Activated CD4-positive, alpha-beta T cell treated with anti-CD3 and anti-CD28 coated beads for 36 hours (primary cell): ENCODE results near the gene HOMEZ. TPM values are rescaled to one million over a fixed set of nuclear protein-coding genes. Genes with fewer than 3 reads are reported as not detected.
A peak's percentile ranks its signal among the peaks of the same experiment; 100 is the strongest.

Experiments used
- ATAC-seq: fragments of 200-7000 bp; cut with Tn5 transposase; one replicate; pipeline ENCODE4 v1.10.0; 2021; ENCODE audit warnings: mild to moderate bottlenecking, moderate library complexity
- CTCF ChIA-PET: fragments of 350-600 bp; sonication (Branson Sonifier 250); formaldehyde crosslinking; loops from one replicate; lab custom pipeline; 2021; ENCODE audit warnings: antibody characterized with exemption; lab: Charles Lee
- POLR2A ChIA-PET: fragments of 350-600 bp; sonication (Branson Sonifier 250); formaldehyde crosslinking; loops from one replicate; lab custom pipeline; 2021; ENCODE audit warnings: antibody characterized with exemption, inconsistent platforms; lab: Charles Lee
- DNase-seq: peaks from one replicate; pipeline ENCODE4 v3.0.0-alpha.2; 2020
- H3K27ac Mint-ChIP-seq: one replicate; pipeline ENCODE4 v1.8.0; 2021; ENCODE audit warnings: mixed read lengths
- H3K27me3 Mint-ChIP-seq: one replicate; pipeline ENCODE4 v1.8.0; 2021; ENCODE audit warnings: mixed read lengths
- H3K36me3 Mint-ChIP-seq: one replicate; pipeline ENCODE4 v1.8.0; 2021; ENCODE audit warnings: low read depth, mixed read lengths
- H3K4me1 Mint-ChIP-seq: one replicate; pipeline ENCODE4 v1.8.0; 2021; ENCODE audit warnings: mixed read lengths
- H3K4me3 Mint-ChIP-seq: one replicate; pipeline ENCODE4 v1.8.0; 2021; ENCODE audit warnings: mild to moderate bottlenecking, moderate library complexity, mixed read lengths
- H3K9me3 Mint-ChIP-seq: one replicate; pipeline ENCODE4 v1.8.0; 2021; ENCODE audit warnings: low read depth, mixed read lengths
- intact Hi-C, 2 experiments: fragments of 100-400 bp; cut with DNase I in 1 of 2; cut with micrococcal nuclease in 1 of 2; formaldehyde crosslinking; loops; one replicate each; pipeline versions ENCODE4 v1.14.2 to v1.15.1; 2022 to 2024; cut with DNase I, micrococcal nuclease
- total RNA-seq, 2 experiments: library from RNA; stranded (reverse); gene quantifications; one replicate each; pipeline ENCODE4 v1.2.3, GENCODE V29; 2021

HOMEZ gene
- total RNA-seq, 2 experiments from 2014 or later: 13.7 to 17.5 TPM

DNA sequence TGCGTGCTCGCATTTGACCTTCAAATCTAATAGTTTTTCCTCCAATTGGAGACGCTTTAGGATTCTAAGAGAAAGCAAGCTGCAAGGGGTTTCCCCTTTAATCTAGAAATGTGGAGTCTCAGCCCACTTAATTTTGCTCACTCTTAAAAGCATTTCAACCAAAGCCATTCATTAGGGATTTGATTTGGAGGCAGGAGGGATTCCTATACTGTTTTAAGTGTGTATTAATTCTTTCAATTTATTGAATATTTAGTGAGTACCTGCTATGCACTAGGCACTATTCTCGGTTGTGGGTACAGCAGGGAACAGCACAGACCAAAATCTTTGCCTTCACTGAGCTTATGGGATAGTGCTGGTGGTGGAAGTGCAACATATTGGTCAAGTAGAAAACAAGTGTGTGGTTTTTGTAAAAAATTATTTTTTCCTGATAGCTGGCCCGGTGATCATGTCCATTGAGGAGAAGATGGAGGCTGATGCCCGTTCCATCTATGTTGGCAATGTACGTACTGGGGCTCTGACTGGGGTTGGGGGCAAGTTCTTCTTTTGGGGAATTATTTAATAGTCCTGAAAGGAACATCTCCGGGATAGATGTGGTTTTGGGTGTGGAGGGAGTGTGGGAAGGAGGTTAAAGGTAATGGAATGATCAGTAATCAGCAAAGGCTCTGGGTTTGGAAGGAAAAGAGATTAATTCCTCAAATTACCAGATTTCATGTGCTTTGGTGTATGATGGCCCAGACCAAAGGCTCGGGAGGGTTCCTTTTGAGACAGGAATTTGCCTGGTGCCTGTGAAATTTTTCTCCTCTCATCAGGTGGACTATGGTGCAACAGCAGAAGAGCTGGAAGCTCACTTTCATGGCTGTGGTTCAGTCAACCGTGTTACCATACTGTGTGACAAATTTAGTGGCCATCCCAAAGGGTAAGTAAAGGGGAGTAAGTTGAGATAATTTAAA is 36.9 kb upstream of the HOMEZ start:
- CTCF ChIA-PET: interaction anchor here (0.8 to 11.6 kb wide), 15 partner anchors 9 to 254 kb away, joined by 3 to 173 read pairs (median 5); partner anchors contain the start of genes HOMEZ and PPP1R3E
- no peak for DNase-seq
- intact Hi-C loops: loop anchor here (1.0 to 5.0 kb wide), 4 partner anchors 37 to 1119 kb away; partner anchors contain the start of genes HOMEZ (in 1 of the 2), SDR39U1 (in 1 of the 2) and THTPA (in 1 of the 2)
- ATAC-seq: no peak
- Mint-ChIP-seq H3K27me3 (no peaks in the 10 kb centered on the region), H3K4me3 (peak overlapping the region; percentile 93), H3K36me3 (peaks cover 34% of the 10 kb centered on the region), H3K9me3 (no peaks in the 10 kb centered on the region), H3K27ac (peak overlapping the region; percentile 94), H3K4me1 (peaks cover 25% of the 10 kb centered on the region)
- POLR2A ChIA-PET: interaction anchor here (0.6 to 4.7 kb wide), 7 partner anchors 20 to 588 kb away, joined by 3 to 93 read pairs (median 6); partner anchors contain the start of genes ACIN1, C14orf119, HOMEZ and PPP1R3E

DNA sequence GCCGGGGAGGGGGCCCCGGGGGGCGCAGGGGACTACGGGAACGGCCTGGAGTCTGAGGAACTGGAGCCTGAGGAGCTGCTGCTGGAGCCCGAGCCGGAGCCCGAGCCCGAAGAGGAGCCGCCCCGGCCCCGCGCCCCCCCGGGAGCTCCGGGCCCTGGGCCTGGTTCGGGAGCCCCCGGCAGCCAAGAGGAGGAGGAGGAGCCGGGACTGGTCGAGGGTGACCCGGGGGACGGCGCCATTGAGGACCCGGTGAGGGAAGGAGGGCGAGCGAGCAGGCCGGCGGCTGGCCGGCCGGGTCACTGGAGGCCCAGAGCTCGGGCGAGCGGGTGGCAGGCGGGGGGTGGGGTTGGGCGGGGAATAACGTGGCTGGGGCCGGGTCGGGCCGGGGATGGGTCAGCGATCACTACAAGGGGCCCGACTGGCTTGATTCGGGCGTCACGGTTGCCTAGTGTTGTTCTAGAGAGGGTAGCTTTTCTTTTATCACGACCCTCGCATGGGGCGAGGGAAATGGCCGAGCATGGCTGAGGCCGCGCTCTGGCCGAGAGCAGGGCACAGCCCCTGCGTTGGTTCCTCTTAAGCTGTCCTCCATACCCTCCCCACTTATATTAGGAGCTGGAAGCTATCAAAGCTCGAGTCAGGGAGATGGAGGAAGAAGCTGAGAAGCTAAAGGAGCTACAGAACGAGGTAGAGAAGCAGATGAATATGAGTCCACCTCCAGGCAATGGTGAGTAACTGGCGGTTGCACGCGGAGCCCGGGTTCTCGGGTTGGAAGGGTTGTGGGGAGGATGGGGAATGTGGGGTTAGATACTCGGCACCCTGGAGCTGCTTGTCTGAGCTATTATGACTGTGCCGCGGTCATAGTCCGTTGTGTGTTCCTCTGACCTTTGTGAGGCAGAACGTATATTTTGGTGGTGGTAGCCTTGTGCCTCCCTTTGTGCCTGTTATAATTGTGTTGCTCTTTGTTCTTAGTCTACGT is 35.9 kb upstream of the HOMEZ start:
- POLR2A ChIA-PET: interaction anchor here (0.6 to 4.7 kb wide), 13 partner anchors 19 to 825 kb away, joined by 3 to 93 read pairs (median 4); partner anchors contain the start of genes ACIN1, C14orf119, HOMEZ and NGDN
- Mint-ChIP-seq H3K9me3 (no peaks in the 10 kb centered on the region), H3K27ac (peak overlapping the region; percentile 94), H3K27me3 (no peaks in the 10 kb centered on the region), H3K36me3 (peaks cover 34% of the 10 kb centered on the region), H3K4me3 (peak overlapping the region; percentile 93), H3K4me1 (peaks cover 25% of the 10 kb centered on the region)
- ATAC-seq: peak; percentile 7
- DNase-seq: peak; percentile 82
- CTCF ChIA-PET: interaction anchor here (0.7 to 11.6 kb wide), 21 partner anchors 10 to 253 kb away, joined by 3 to 173 read pairs (median 4); partner anchors contain the start of genes AP1G2, HOMEZ, NGDN and PPP1R3E
- intact Hi-C loops: loop anchor here (1.0 to 5.0 kb wide), 16 partner anchors 21 to 1938 kb away; partner anchors contain the start of genes HOMEZ (in 2 of the 2), NGDN (in 2 of the 2), THTPA (in 2 of the 2) and ACIN1 (in 1 of the 2)

DNA sequence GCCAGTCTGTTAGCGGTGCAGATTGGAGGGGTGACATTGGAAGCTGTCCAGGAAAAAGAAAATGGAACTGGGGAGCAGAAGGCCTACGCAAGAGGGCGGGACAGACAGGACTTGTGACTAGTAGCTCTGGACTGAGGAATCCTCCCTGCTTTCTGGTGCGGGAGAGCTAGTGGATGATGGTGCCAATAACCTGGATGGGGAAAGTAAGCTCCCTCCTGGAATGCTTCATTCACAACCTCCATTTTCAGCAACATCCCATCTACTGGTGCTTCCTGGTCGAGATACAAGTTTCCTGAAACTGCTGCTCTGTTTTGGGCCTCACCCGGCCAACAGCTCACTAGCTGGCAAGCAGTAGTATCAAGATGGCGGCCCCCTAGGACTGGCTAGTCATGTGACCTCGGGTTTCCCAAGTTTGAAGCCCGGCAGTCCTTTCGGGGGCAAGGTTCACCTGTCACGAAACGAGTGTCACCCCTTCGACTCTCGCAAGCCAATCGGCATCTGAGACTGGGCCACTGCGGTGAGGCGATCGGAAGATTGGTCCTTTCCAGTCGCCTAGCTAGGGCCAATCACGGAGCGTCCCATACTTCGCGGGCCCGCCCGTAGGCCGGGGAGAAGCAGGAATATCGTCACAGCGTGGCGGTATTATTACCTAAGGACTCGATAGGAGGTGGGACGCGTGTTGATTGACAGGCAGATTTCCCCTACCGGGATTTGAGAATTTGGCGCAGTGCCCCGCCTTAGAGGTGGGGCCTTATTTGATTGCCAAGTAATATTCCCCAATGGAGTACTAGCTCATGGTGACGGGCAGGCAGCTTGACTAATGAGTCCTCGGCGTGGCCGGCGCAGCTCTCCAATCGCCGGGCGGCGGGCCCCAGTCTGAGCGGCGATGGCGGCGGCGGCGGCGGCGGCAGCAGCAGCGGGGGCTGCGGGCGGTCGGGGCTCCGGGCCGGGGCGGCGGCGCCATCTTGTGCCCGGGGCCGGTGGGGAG is 34.9 kb upstream of the HOMEZ start, which contains the start of gene PABPN1:
Gene PABPN1 (plus strand): TSS at position 874 of the 988 bp plus-strand sequence. CDS start 13 bp downstream, at position 887.
- Mint-ChIP-seq H3K27ac (peak within 1 kb of the TSS; percentile 95), H3K9me3 (no peaks in the 10 kb centered on the region), H3K36me3 (peaks cover 32% of the 10 kb centered on the region), H3K4me1 (peaks cover 25% of the 10 kb centered on the region), H3K27me3 (no peaks in the 10 kb centered on the region), H3K4me3 (peak within 1 kb of the TSS; percentile 93)
- peak; percentile 98 for DNase-seq
- POLR2A ChIA-PET: interaction anchor here (0.5 to 4.7 kb wide), 11 partner anchors 18 to 826 kb away, joined by 3 to 93 read pairs (median 4); partner anchors contain the start of genes ACIN1, C14orf119, HOMEZ and NGDN
- CTCF ChIA-PET: interaction anchor here (0.5 to 11.6 kb wide), 20 partner anchors 12 to 825 kb away, joined by 3 to 173 read pairs (median 4); partner anchors contain the start of genes ACIN1, AP1G2, C14orf119 and HOMEZ
- ATAC-seq: peak; percentile 91
- intact Hi-C loops: loop anchor here (1.0 to 5.0 kb wide), 15 partner anchors 20 to 1937 kb away; partner anchors contain the start of genes NGDN (in 2 of the 2), THTPA (in 2 of the 2), ACIN1 (in 1 of the 2) and AP1G2 (in 1 of the 2)

DNA sequence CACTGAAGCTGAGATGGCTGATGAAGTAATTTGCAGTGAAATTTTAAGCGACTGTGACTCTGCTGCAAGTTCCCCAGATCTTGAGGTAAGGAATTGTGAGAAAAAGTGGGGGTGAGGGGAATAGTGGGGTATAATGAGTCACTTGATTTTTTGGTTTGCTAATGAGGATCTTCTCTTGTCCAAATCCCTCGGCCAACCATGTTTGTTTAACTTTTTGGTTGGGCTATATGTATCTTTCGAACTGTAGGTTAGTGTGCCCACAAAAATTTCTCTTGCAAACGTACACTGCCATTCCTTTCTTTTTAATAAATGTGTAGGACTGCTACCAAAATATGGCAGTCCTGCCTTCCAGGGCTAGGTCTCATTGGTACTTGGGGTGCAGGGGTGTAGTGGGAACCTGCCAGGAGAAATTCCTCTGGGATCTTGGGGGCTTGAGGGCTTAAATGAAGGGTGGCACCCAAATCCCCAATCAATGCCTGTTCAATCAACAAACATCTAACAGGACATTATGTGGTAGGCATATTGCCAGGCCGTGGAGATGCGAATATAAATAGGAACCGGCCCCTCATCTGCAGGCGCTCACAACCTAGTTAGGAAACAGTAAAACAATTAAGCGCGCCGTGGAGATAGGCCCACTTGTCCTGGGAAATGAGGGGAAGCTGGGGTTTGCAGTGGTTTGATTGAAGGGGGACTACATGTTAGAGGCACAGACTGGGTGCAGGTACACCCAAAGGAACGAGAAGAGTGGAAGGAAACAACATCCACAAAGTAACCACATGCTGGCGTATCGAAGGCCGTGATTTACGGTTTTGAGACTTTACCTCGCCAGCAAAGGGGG is 34.0 kb upstream of the HOMEZ start:
- H3K27ac Mint-ChIP-seq: peak overlapping the region; percentile 95
- H3K27me3 Mint-ChIP-seq: no peaks in the 10 kb centered on the region
- CTCF ChIA-PET: interaction anchor here (0.5 to 11.6 kb wide), 10 partner anchors 9 to 391 kb away, joined by 3 to 173 read pairs (median 4); partner anchors contain the start of genes ACIN1, C14orf119, HOMEZ and PPP1R3E
- no peaks in the 10 kb centered on the region for H3K9me3 Mint-ChIP-seq
- peaks cover 30% of the 10 kb centered on the region for H3K36me3 Mint-ChIP-seq
- ATAC-seq (no peak), DNase-seq (no peak)
- peak overlapping the region; percentile 93 for H3K4me3 Mint-ChIP-seq
- H3K4me1 Mint-ChIP-seq: peaks cover 25% of the 10 kb centered on the region
- intact Hi-C loops: loop anchor here in 1 of 2 experiments (5.0 kb wide), 2 partner anchors 237 to 1122 kb away; partner anchors contain the start of genes SDR39U1 and THTPA
- POLR2A ChIA-PET: interaction anchor here (0.5 to 4.7 kb wide), 5 partner anchors 17 to 234 kb away, joined by 3 to 93 read pairs (median 14); partner anchors contain the start of genes ACIN1, C14orf119, HOMEZ and PPP1R3E

DNA sequence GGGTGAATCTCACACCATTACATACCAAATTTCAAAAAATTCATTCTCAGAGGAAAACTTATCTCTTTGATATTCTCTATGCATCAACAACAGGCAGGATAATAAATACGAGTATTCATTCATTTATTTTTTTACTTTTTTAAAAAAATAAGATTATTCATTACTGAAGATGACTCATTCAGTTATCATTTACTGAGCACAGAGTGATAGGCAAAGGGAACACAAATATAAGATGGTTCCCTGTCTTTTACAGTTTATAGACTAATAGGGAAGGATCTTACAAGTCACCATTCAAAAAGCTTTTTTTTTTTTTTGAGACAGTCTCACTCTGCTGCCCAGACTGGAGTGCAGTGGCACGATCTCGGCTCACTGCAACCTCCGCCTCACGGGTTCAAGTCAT is 30.4 kb upstream of the HOMEZ start:
- Mint-ChIP-seq H3K4me1 (peaks cover 10% of the 10 kb centered on the region), H3K9me3 (no peaks in the 10 kb centered on the region), H3K4me3 (no peak overlapping the region), H3K27me3 (no peaks in the 10 kb centered on the region), H3K36me3 (peaks cover 2% of the 10 kb centered on the region), H3K27ac (no peak overlapping the region)
- CTCF ChIA-PET: interaction anchor here (1.5 to 11.6 kb wide), 2 partner anchors 16 to 63 kb away, joined by 4 to 173 read pairs; partner anchors contain the start of gene PPP1R3E
- POLR2A ChIA-PET: no interaction called here
- ATAC-seq (no peak), DNase-seq (no peak)
- intact Hi-C loops: no loop called here

DNA sequence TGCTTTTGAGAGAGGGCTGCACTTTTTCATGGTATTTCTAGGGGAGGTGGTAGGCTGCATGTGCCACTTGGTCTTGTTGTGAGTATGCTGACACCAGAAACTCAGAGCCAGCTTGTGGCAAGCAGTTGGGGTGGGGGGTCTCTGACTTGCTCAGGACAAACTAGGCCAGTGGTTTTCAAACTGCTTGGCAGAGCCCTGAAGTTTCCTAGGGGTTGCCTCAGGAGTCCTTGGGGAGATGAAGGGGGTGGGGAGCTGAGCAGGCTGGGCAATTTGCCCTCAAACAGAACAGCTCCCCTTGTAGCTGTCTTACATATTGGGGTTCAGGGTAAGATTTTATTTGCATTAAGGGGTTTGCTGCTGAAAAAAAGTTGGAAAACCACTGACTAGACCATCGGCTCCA is 24.6 kb upstream of the HOMEZ start:
- ATAC-seq: no peak
- intact Hi-C loops: no loop called here
- ChIA-PET CTCF (interaction anchor here (0.6 to 1.3 kb wide), 2 partner anchors 9 to 18 kb away, joined by 3 to 5 read pairs; no protein-coding TSS in a partner anchor), POLR2A (interaction anchor here (0.7 kb wide), 1 partner anchor 17 kb away, joined by 3 read pairs; no protein-coding TSS in a partner anchor)
- Mint-ChIP-seq H3K9me3 (no peaks in the 10 kb centered on the region), H3K36me3 (no peaks in the 10 kb centered on the region), H3K27ac (no peak overlapping the region), H3K4me1 (no peaks in the 10 kb centered on the region), H3K4me3 (no peak overlapping the region), H3K27me3 (peaks cover 16% of the 10 kb centered on the region)
- DNase-seq: no peak

DNA sequence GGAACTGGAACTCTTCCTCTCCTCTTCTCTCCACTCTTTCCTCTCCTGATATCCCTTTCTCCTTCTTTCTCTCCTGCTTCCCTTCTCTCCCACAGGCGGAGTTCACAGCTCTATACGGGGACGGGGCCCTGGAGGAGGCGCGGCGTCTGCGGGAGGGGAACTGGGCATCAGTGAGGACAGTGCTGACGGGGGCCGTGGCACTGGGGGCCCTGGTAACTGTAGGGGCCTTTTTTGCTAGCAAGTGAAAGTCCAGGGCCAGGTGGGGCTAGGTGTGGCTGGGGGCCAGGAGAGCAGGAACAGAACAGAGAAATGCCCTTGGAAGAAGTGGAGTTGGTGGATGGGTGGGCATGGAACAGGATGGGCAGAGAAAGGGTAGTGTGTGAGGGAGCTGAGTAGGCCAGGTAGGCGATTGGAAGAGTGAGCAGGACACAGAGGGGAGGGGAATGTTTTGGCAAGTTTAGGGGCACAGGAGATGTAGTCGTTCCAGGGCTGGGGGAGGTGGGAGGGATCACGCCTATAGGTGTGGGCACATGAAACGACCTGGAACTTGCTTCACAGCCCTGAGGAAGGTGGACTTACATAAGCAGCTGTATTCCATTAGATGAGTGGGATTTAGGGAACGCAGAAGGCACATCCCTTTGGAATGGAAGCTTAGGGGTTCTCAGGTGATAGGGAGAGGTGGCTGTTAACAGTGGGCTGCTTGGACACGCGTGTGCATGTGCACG is 23.0 kb upstream of the HOMEZ start:
- no peak overlapping the region for H3K27ac Mint-ChIP-seq
- ATAC-seq: no peak
- no peaks in the 10 kb centered on the region for H3K9me3 Mint-ChIP-seq
- H3K36me3 Mint-ChIP-seq: no peaks in the 10 kb centered on the region
- CTCF ChIA-PET: interaction anchor here (1.7 kb wide), 1 partner anchor 12 kb away, joined by 7 read pairs; the partner anchor contains the start of gene PABPN1
- intact Hi-C loops: loop anchor here in 1 of 2 experiments (10.0 kb wide), 2 partner anchors 724 to 1854 kb away; partner anchors contain the start of genes CHD8 and DAD1
- POLR2A ChIA-PET: no interaction called here
- H3K4me3 Mint-ChIP-seq: no peak overlapping the region
- no peak for DNase-seq
- H3K4me1 Mint-ChIP-seq: no peaks in the 10 kb centered on the region
- peaks cover 20% of the 10 kb centered on the region for H3K27me3 Mint-ChIP-seq
